Endothelial cell of coronary artery (primary cell): ENCODE data around the gene TOP3B. TPM values are rescaled to one million over a fixed set of nuclear protein-coding genes. Genes with fewer than 3 reads are reported as not detected.

ENCODE experiments used
- total RNA-seq: library from RNA; depleted of rRNA; stranded (reverse); fragments of >200 nt; gene quantifications from 2 replicates; pipeline ENCODE4 v1.2.3, GENCODE V29; 2014

TOP3B gene, protein sequence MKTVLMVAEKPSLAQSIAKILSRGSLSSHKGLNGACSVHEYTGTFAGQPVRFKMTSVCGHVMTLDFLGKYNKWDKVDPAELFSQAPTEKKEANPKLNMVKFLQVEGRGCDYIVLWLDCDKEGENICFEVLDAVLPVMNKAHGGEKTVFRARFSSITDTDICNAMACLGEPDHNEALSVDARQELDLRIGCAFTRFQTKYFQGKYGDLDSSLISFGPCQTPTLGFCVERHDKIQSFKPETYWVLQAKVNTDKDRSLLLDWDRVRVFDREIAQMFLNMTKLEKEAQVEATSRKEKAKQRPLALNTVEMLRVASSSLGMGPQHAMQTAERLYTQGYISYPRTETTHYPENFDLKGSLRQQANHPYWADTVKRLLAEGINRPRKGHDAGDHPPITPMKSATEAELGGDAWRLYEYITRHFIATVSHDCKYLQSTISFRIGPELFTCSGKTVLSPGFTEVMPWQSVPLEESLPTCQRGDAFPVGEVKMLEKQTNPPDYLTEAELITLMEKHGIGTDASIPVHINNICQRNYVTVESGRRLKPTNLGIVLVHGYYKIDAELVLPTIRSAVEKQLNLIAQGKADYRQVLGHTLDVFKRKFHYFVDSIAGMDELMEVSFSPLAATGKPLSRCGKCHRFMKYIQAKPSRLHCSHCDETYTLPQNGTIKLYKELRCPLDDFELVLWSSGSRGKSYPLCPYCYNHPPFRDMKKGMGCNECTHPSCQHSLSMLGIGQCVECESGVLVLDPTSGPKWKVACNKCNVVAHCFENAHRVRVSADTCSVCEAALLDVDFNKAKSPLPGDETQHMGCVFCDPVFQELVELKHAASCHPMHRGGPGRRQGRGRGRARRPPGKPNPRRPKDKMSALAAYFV
- 24.0 and 27.8 TPM in 2 replicates for total RNA-seq

DNA sequence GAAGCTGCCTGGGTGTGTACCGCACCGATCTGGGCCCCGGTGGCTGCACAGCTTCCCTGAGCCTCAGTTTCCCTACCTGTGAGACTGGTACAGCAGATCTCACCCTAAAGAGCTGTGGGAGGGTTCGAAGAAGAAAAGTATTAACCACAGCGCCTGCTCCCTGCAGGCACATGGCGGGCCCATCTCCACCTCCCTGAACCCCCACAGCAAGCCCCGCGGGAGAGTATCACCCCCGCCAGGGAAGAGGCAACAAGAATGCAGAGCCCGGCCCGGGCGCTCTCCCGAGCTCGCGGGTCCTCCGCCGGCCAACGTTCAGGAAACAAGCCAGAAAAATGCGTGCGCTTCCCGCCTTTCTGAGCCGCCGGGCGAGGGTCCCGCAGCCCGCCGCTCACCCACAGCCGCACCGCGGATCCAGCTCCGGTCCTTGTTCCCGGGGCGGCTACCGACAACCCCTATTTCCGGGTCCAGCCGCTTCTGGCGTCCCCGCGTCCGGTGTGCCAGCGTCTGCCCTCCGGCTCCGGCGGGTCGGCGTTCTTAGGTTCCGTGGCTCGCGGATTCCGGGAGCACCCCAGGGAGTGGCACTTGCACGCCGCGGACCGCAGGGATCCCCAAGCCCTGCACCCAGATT, at the start of gene TOP3B:
TSS of gene TOP3B (minus strand) at position 450 of the 628 bp plus-strand sequence. CDS start 7,078 bp downstream, outside the sequence.

GRCh38 chr22:21952586-21953571, 29.7 kb downstream of the TOP3B start, which contains the start of gene PPM1F:
PPM1F (minus strand) TSS chr22:21952848; CDS start chr22:21946048, 6,800 bp downstream.

Other genes starting within 250 kb of the TOP3B start
- gene YPEL1, start 247.0 kb downstream of the TOP3B start, total RNA-seq = 3.0 and 3.5 TPM in 2 replicates
- 38.6 and 43.7 TPM in 2 replicates for gene MAPK1, start 115.1 kb downstream of the TOP3B start, total RNA-seq
- gene PPM1F, start 29.9 kb downstream of the TOP3B start, total RNA-seq = 98.9 and 128 TPM in 2 replicates